Vagina (tissue), 2 donors: ENCODE data around the gene SPATA24. TPM values are rescaled to one million over a fixed set of nuclear protein-coding genes. Genes with fewer than 3 reads are reported as not detected.
"Not testable (repeated sequence)": the region's sequence is repeated elsewhere in the genome, so short reads cannot be mapped to it uniquely, and the experiment has no call there.

Source experiments
- DNase-seq, 2 donors: peaks; one replicate each; pipeline ENCODE4 v3.0.0-alpha.2; 2017; ENCODE audit errors: extremely low spot score in 2 of 2
- H3K27ac ChIP-seq: fragments of 200-600 bp; sonication (generic); one replicate; pipeline ENCODE4 v1.5.1; 2019
- H3K27me3 ChIP-seq: fragments of 200-600 bp; sonication (generic); one replicate; pipeline ENCODE4 v1.5.1; 2019
- H3K36me3 ChIP-seq, 2 donors: fragments of 200-600 bp; sonication (generic); one replicate each; pipeline ENCODE4 v1.5.1; 2017 to 2019
- H3K4me1 ChIP-seq: fragments of 200-600 bp; sonication (generic); one replicate; pipeline ENCODE4 v1.5.1; 2019
- H3K4me3 ChIP-seq, 2 donors: fragments of 200-600 bp; sonication (generic); 1 replicate in 1 of 2; 2 replicates in 1 of 2; pipeline ENCODE4 v1.5.1; 2016 to 2019
- H3K9me3 ChIP-seq: fragments of 200-600 bp; sonication (generic); one replicate; pipeline ENCODE4 v1.5.1; 2019
- CTCF ChIP-seq, 3 experiments: fragments of 450-650 bp in 2 of 3; fragments of 200-600 bp in 1 of 3; sonication (generic) in 1 of 3; IDR thresholded peaks; one replicate each; pipeline ENCODE4 v1.5.1; 2017 to 2019; ENCODE audit warnings: antibody characterized with exemption in 3 of 3, mild to moderate bottlenecking in 2 of 3, moderate library complexity in 2 of 3
- POLR2A ChIP-seq, 2 donors: fragments of 450-650 bp; IDR thresholded peaks; one replicate each; pipeline ENCODE4 v1.6.1; 2017; ENCODE audit warnings: antibody characterized with exemption in 2 of 2, mild to moderate bottlenecking in 2 of 2, moderate library complexity in 2 of 2
- POLR2AphosphoS5 ChIP-seq, 2 donors: sonication (generic); formaldehyde crosslinking; IDR thresholded peaks; one replicate each; pipeline ENCODE4 v1.9.0; 2017; ENCODE audit warnings: antibody characterized with exemption in 2 of 2, mild to moderate bottlenecking in 2 of 2, low read depth in 1 of 2; ENCODE audit not compliant: insufficient read depth in 1 of 2
- intact Hi-C: fragments of 100-400 bp; cut with DNase I; formaldehyde crosslinking; loops from one replicate; pipeline ENCODE4 v1.15.1; 2023
- total RNA-seq: library from RNA; depleted of rRNA; stranded (reverse); fragments of >200 nt; gene quantifications from one replicate; pipeline ENCODE4 v1.2.3, GENCODE V29; 2016

Gene SPATA24
- total RNA-seq, 1 donor from 2014 or later = 12.3 TPM

DNA sequence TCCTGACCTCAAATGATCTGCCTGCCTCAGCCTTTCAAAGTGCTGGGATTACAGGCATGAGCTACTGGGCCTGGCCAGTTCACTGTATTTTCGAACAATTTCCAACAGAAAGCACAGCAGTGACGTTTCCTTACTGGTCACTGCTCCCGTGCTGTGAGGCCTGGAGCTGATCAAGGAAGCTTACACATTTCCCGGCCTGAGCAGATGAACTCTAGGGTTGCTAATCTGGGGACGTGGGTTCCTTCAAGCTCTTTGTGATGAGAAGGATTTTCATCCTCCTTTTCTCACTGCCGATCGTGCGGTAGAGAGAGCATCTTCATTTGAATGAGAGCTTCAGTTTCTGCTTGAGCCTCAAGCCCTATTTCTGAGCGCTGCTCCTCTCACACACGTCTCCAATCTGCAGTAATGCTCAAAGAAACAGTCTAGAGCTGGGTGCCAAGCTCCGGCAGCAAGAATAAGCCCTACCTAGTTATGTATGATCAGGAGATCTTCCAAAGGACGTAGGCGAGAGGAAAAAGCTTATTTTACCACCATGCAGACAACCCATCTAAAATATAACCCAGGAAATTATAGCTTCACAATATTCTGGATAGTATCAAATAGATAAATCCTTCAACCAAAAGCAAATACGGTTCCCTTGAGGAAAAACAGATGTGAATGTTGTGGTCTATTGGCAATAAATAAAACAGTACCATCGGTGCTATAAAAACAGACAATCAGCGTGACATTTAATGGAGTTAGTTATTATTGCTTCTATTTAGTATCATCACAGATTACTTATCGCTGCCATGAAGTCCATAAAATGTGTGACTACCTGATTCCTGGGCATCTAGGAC is 7.3 kb upstream of the SPATA24 start:
- no peak for TF ChIP-seq CTCF (IDR thresholded peaks at IDR 0.05)
- no peak for TF ChIP-seq POLR2A (IDR thresholded peaks at IDR 0.05)
- TF ChIP-seq POLR2AphosphoS5 (IDR thresholded peaks at IDR 0.05; ENCODE audit: insufficient read depth in 1 of 2, low read depth in 1 of 2) = no peak
- Histone ChIP-seq H3K27ac (peak overlapping the region; percentile 73), H3K4me3 (no peak overlapping the region), H3K36me3 (no peaks in the 10 kb centered on the region), H3K4me1 (peaks cover 34% of the 10 kb centered on the region), H3K9me3 (no peaks in the 10 kb centered on the region), H3K27me3 (no peaks in the 10 kb centered on the region)
- intact Hi-C loops = no loop called here
- DNase-seq = no peak

GRCh38 chr5:139410121-139410992 is 6.5 kb upstream of the SPATA24 start:
- no peak for DNase-seq
- Histone ChIP-seq H3K36me3 (no peaks in the 10 kb centered on the region), H3K4me1 (peaks cover 25% of the 10 kb centered on the region), H3K27me3 (no peaks in the 10 kb centered on the region), H3K27ac (peak overlapping the region; percentile 73), H3K4me3 (no peak overlapping the region), H3K9me3 (no peaks in the 10 kb centered on the region)
- no peak for TF ChIP-seq POLR2AphosphoS5 (IDR thresholded peaks at IDR 0.05; ENCODE audit: insufficient read depth in 1 of 2, low read depth in 1 of 2)
- TF ChIP-seq CTCF (IDR thresholded peaks at IDR 0.05) = no peak
- TF ChIP-seq POLR2A (IDR thresholded peaks at IDR 0.05) = no peak
- intact Hi-C loops = no loop called here

DNA sequence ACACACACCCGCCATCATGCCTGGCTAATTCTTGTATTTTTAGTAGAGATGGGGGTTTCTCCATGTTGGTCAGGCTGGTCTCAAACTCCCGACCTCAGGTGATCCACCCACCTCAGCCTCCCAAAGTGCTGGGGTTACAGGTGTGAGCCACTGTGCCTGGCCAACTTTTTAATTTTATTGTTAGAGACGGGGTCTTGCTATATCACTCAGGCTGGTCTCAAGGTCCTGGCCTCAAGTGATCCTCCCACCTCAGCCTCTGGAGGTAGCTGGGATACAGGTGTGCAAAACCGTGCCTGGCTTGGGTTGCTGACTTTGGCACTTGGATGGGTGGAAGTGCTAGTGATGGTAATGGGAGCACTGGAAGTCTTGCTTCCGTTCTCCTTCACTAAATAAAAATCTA is 5.2 kb upstream of the SPATA24 start:
- H3K36me3 ChIP-seq, H3K27ac ChIP-seq, DNase-seq, H3K27me3 ChIP-seq, H3K4me3 ChIP-seq, intact Hi-C loops, H3K9me3 ChIP-seq: not testable (repeated sequence)
- peaks cover 22% of the 10 kb centered on the region for H3K4me1 ChIP-seq

DNA sequence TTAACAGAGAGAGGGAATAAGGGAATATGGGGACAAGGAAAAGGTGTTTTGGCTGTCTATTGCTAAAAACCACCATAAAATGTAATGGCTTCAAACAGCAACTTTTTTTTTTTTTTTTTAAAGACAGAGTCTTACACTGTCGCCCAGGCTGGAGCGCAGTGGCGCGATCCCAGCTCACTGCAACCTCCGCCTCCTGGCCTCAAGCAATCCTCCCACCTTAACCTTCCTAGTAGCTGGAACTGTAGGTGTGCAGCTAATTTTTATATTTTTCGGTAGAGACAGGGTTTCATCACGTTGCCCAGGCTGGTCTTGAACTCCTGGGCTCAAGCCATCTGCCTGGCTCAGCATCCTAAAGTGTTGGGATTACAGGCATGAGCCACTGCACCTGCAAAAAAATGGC is 4.3 kb upstream of the SPATA24 start:
- no peak for TF ChIP-seq POLR2A (IDR thresholded peaks at IDR 0.05)
- no peak for TF ChIP-seq POLR2AphosphoS5 (IDR thresholded peaks at IDR 0.05; ENCODE audit: insufficient read depth in 1 of 2, low read depth in 1 of 2)
- no peak for TF ChIP-seq CTCF (IDR thresholded peaks at IDR 0.05)
- Histone ChIP-seq H3K4me3 (no peak overlapping the region), H3K9me3 (no peaks in the 10 kb centered on the region), H3K27ac (no peak overlapping the region), H3K36me3 (no peaks in the 10 kb centered on the region), H3K27me3 (no peaks in the 10 kb centered on the region), H3K4me1 (peaks cover 22% of the 10 kb centered on the region)
- no peak for DNase-seq
- intact Hi-C loops = no loop called here

GRCh38 chr5:139407517-139407916 is 3.6 kb upstream of the SPATA24 start:
- Histone ChIP-seq H3K27ac (no peak overlapping the region), H3K36me3 (no peaks in the 10 kb centered on the region), H3K27me3 (no peaks in the 10 kb centered on the region), H3K4me3 (no peak overlapping the region), H3K9me3 (no peaks in the 10 kb centered on the region), H3K4me1 (peaks cover 26% of the 10 kb centered on the region)
- no peak for TF ChIP-seq POLR2AphosphoS5 (IDR thresholded peaks at IDR 0.05; ENCODE audit: insufficient read depth in 1 of 2, low read depth in 1 of 2)
- TF ChIP-seq POLR2A (IDR thresholded peaks at IDR 0.05) = no peak
- no peak for TF ChIP-seq CTCF (IDR thresholded peaks at IDR 0.05)
- no peak for DNase-seq
- intact Hi-C loops = no loop called here
